Measurements from ENCODE around the gene COTL1. TPM values are rescaled to one million over a fixed set of nuclear protein-coding genes. Genes with fewer than 3 reads are reported as not detected.
"Not testable (repeated sequence)": the region's sequence is repeated elsewhere in the genome, so short reads cannot be mapped to it uniquely, and the experiment has no call there.

Gene COTL1
- total RNA-seq, 1 donor from 2014 or later: 87.2 TPM

DNA sequence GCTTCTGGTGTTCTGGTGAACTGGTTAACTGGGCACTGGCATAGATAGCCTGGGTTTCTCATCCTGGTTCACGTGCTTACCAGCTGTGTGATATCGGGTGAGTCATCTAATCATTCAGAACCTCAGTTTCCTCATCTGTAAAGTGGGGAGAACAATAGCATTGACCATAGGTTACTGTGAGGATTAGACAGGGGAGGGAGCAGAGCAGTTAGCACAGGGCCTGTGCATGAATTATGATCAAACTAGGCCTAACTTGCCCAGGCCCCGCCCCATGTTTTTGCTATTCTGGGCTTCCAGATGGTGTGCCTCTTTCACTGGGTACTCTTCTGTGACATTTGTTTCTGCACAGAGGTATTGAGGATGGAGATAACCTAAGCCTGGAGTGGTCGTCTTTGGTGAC is 25.8 kb upstream of the COTL1 start:
- FAIRE-seq: no peak

DNA sequence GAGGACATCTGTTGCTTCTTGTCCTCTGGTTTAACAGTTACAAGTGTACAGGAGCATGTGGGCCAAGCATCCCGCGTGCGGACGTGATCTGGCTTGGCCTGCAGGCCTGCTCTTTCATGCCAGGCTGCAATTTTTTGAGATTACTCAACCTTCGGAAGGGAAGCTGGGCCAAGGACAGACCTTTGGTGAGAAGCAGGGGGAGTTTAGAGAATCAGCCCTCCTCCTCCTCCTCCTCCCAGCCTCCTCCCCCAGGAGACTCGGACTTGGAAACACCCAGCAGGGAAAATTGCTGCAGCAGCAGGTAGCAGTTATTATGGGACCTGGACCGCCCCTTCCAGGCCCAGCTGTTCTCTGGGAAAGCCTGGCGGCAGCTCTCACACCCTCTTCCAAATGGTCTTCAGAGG is 25.3 kb upstream of the COTL1 start:
- FAIRE-seq (no peak), DNase-seq (ENCODE audit: low spot score in 2 of 2) (no peak)

More for the DNA sequence above, 25.8 kb upstream of the COTL1 start:
- no peak for DNase-seq (ENCODE audit: low spot score in 2 of 2)

DNA sequence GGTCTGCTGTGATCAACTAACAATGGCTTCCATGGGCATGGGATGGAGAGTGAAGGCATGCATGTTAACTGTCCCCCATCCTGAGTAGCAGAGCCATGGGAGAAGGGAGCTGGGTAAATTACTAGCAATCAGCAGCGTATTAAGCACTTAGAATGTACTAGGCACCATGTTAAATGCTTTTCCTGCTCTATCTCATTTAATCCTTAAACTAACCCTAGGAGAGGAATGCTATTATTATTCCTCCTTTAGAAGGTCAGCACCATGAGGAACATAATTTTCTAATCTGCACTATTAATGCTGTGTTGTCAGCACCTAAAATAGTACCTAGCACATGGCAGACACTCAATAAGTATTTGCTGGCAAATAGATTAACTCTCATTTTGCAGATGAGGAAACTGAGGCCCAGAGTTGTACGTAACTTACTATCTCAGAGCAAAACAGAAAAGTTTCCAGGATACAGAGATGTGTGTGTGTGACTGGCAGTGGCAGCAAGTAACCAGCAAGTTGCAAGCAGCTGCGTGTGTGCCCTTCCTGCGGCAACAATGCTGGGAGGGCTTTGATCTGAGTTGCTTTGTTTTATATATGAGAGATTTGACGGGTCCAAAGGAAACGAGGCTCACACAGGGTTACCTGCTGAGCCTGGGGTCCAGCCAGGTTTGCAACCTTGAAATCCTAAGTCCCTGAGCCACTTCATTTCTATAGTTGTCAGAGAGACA is 23.9 kb upstream of the COTL1 start:
- FAIRE-seq (no peak), DNase-seq (ENCODE audit: low spot score in 2 of 2) (no peak)

DNA sequence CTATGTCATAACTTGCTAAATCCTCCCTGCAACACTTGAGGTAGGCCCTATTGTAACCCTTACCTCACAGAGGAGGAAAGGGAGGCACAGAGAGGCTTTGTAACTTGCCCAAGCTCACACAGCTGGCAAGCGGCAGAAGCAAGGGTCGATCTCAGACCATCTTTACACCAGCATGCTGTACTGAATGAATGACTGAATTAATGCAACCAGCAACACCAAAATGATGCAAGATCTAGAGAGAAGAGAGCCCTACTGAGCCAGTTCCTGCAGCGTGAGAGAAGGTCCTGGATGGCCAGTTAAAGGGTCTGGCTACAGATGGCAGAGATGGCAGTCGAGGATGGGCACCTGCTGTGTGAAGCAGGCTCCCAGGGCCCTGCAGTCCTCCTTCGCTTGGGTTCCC is 22.3 kb upstream of the COTL1 start:
- DNase-seq (ENCODE audit: low spot score in 2 of 2) (no peak), FAIRE-seq (no peak)

GRCh38 chr16:84638231-84638806 is 20.4 kb upstream of the COTL1 start:
- no peak for FAIRE-seq
- DNase-seq (ENCODE audit: low spot score in 2 of 2): no peak

GRCh38 chr16:84637709-84638108 is 19.8 kb upstream of the COTL1 start:
- FAIRE-seq (no peak), DNase-seq (ENCODE audit: low spot score in 2 of 2) (no peak)

GRCh38 chr16:84635702-84636101 is 17.8 kb upstream of the COTL1 start:
- no peak for DNase-seq (ENCODE audit: low spot score in 2 of 2)
- no peak for FAIRE-seq

DNA sequence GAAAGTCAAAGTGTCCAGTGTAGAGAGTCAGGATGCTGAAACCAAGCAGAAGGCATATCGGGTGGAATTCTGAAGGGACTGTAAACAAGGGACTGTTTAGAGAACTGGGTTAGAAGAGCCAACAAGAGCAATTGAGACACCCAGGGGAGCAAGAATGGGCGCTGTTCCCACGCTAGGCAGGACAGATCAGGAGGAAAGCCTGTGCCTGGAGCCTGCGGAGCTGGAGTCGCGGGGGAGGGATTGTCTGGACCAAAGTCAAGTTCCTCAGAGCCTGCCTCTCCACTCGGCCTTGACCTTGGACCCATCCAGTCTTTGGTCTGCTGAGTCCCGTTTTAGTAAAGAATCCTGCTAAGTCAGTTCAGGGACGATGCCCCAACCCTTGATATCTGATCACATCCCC is 15.7 kb upstream of the COTL1 start:
- DNase-seq (ENCODE audit: low spot score in 2 of 2): no peak
- FAIRE-seq: no peak

- not testable (repeated sequence) for FAIRE-seq; DNase-seq (ENCODE audit: low spot score in 2 of 2)
Measured at GRCh38 chr16:84632862-84633261, 15.0 kb upstream of the COTL1 start.

- no peak for FAIRE-seq
- DNase-seq (ENCODE audit: low spot score in 2 of 2): no peak
Measured at GRCh38 chr16:84631886-84632285, 14.0 kb upstream of the COTL1 start.

DNA sequence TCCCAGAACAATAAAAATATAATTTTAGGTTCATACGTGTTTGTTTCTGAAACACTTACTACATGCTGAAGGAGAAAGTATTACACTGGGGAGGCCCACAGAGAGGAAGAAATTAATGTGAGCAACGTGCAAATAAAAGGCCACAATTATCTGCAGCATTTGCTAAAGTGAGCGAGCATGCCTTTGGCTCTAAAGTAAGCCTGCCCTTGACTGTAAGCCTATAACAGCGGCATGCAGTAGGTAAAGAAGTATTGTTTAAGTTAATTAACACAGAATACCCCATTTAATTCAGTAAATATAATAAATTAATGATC is 13.2 kb upstream of the COTL1 start:
- DNase-seq (ENCODE audit: low spot score in 2 of 2) (no peak), FAIRE-seq (no peak)

GRCh38 chr16:84630446-84631152 is 12.7 kb upstream of the COTL1 start:
- DNase-seq (ENCODE audit: low spot score in 2 of 2) (no peak), FAIRE-seq (no peak)

- no peak for DNase-seq (ENCODE audit: low spot score in 2 of 2)
- FAIRE-seq: no peak
Measured at GRCh38 chr16:84630009-84630408, 12.1 kb upstream of the COTL1 start.

DNA sequence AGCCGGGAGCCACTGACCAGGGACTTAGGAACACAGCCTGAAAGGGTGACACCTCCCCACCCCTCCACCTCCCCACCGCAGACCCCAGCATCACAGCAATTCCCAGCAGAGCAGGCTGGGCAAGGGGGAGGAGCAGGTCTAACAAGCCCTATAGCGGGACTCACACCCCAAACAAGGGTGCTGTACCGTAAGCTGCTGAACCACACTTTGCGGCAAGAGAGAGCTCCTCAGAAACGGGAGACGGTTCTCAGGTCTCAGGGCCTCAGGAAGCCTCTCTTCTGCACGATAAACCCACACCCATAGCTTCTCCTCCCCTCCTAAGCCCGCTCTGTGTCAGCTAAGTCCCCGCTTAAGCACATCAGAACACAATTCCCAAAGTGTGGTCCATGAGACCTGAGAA is 11.7 kb upstream of the COTL1 start:
- FAIRE-seq (no peak), DNase-seq (ENCODE audit: low spot score in 2 of 2) (no peak)

GRCh38 chr16:84628226-84628731 is 10.4 kb upstream of the COTL1 start:
- FAIRE-seq (no peak), DNase-seq (ENCODE audit: low spot score in 2 of 2) (no peak)

GRCh38 chr16:84625556-84625955 is 7.7 kb upstream of the COTL1 start:
- FAIRE-seq: no peak

DNA sequence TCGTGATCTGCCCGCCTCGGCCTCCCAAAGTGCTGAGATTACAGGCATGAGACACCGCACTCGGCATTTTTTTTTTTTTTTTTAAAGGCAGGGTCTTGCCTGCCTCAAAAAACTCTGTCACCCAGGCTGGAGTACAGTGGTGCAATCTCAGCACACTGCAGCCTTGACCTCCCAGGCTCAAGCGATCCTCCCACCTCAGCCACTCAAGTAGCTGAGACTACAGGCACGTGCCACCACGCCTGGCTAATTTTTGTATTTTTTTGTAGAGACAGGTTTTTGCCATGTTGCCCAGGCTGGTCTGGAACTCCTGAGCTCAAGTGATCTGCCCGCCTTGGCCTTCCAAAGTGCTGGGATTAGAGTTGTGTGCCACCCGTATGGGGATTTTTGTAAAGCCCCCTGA is 3.0 kb upstream of the COTL1 start:
- DNase-seq (ENCODE audit: low spot score in 2 of 2); FAIRE-seq: not testable (repeated sequence)

More at GRCh38 chr16:84625556-84625955, 7.7 kb upstream of the COTL1 start:
- DNase-seq (ENCODE audit: low spot score in 2 of 2): no peak

DNA sequence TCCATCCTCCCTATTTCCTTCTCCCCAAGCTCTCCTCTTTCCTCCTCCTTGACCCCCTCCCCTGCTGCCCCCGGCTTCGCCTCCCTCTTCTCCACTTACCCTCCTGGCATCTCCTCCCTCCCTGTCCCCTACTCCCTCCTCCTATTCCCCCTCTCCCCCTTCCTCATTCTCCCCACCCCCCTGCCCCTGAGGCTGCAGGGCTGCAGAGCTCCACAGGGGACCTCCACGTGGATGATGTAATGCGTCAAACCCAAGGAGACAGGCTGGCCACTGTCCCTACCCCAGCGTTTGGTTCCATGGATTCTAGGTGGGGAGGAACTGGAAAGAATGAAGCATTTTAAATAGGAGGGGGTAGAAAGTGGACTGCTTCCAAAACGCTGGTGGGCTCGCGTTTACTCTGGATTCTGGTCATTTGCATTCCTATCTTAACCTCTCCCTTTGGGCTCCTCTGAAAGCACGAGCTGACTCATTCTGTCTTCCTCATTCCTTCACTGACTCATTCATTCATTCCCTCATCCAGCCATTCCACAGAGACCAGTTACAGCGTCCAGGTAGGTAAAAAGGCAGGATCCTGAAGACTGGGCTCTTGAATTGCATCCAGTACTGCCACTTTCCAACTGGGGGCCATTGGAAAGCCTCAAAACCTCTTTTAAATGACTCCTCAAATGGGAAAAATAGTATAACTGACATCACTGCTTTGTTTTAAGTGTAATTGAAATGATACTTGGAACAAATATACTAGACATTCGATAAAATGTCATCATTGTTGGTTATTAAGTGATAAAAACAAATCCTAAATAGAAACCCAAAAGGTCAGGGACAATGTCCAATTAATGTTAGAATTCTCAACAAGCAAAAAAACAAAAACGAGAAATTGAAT is 943 bp upstream of the COTL1 start:
- FAIRE-seq (no peak), DNase-seq (ENCODE audit: low spot score in 2 of 2) (no peak)

DNA sequence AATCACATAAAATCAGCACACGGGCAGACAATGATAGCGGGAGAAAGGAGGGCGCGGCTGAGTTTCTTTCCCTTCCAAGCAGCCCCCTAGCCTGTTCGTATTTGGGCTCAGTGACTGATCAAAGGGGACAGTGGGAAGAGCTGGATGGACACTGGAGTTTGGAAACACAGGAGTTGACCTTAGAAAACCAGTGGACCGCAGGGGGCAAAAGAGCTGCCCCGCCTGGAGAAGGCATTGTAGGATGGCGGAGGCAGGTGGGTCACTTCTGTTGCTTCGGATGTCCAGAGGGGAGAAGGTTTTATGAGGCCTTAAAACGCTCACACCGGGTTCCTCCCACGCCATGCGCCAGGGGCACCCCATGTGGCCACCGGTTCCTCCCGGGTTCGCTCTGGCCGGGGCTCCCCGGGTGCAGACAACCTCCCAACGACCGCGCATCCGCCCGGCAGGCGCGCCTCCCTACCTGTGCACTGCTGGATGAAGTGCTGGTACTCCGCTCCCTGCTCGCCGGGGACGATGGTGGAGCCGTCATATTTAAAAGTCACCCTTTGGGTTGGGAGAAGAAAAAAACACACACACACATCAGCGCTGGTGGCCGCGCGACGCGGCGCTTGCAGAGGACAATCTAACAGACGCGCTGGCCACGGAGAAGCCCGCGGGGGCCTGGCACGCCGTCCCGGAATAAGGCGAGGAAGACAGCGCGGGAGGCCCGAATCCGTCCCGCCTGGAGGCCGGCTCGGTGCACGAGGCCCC is 662 bp downstream of the COTL1 start:
- no peak for FAIRE-seq
- no peak for DNase-seq (ENCODE audit: low spot score in 2 of 2)

DNA sequence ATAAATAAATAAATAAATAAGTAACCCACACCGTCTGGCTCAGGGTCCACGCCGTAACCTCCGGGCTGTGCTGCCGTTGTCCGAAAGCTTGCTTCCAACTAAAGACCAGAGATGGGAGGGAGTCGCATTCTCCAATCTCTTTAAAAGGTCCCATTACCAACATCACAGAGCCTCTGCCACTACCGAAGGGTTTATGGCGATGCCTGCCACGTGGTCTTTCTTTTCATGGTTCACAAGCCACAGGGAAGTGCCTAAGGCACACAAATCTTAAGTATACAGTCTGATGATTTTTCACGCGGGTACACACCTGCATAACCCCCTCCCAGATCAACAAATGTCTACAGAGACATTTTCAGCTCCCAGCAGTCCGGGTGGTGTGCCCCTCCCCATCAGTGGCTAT is 1.4 kb downstream of the COTL1 start:
- DNase-seq (ENCODE audit: low spot score in 2 of 2) (no peak), FAIRE-seq (no peak)

All from frontal cortex (tissue), 4 donors.